ENCODE results near the gene BCORL1.

The BCORL1 gene

DNA sequence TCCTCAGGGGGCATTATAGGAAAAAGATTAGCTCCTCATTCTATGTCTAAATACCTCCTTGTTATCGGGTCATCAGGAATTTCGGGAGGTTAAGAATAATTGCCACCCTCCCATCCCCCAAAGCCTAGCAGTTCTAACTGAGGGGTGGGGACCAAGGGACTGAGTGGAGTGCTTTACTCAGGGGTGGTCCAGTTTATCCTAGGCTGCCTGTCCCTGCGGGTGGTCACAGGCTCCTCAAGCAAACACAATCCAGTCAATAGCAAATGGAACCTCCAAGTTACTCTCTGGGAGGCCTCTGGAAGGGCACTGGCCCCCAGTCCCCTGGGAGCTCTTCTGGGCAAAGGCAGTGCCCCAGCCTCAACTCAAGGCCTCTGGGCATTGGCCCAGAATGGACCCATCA lies 121.2 kb downstream of the BCORL1 start:
- DNase-seq, result no peak

GRCh38 chrX:130105244-130105643 lies 122.8 kb downstream of the BCORL1 start:
- no peak for DNase-seq

- DNase-seq, result no peak
Measured at GRCh38 chrX:130106071-130106470, 123.6 kb downstream of the BCORL1 start.

All from CD4-positive, alpha-beta T cell treated with Interleukin-6 for 4 hours (primary cell).